OCI-LY7 (cell line): ENCODE measurements around the gene FYN.
"Not testable (repeated sequence)": the region's sequence is repeated elsewhere in the genome, so short reads cannot be mapped to it uniquely, and the experiment has no call there.

Experiments
- EZH2phosphoT487 ChIP-seq: fragments of 200-600 bp; sonication (generic); IDR thresholded peaks from 2 replicates; pipeline ENCODE4 v1.6.1; 2018; ENCODE audit warnings: low read depth, borderline replicate concordance, mild to moderate bottlenecking, mixed run types, antibody characterized with exemption, low read length, moderate library complexity, mixed read lengths
- TF ChIP-seq, protein P1 (sequence below): fragments of 200-600 bp; sonication (generic); conservative IDR thresholded peaks from 2 replicates; pipeline ENCODE4 v1.5.1; 2014; ENCODE audit warnings: mild to moderate bottlenecking, antibody characterized with exemption, low read length, moderate library complexity, mixed read lengths

DNA sequence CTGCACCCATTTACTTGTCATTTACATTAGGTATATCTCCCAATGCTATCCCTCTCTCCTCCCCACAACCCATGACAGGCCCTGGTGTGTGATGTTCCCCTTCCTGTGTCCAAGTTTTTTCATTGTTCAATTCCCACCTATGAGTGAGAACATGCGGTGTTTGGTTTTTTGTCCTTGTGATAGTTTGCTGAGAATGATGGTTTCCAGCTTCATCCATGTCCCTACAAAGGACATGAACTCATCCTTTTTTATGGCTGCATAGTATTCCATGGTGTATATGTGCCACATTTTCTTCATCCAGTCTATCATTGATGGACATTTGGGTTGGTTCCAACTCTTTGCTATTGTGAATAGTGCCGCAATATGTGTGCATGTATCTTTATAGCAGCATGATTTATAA lies 87.1 kb downstream of the FYN start:
- TF ChIP-seq, protein P1, sequence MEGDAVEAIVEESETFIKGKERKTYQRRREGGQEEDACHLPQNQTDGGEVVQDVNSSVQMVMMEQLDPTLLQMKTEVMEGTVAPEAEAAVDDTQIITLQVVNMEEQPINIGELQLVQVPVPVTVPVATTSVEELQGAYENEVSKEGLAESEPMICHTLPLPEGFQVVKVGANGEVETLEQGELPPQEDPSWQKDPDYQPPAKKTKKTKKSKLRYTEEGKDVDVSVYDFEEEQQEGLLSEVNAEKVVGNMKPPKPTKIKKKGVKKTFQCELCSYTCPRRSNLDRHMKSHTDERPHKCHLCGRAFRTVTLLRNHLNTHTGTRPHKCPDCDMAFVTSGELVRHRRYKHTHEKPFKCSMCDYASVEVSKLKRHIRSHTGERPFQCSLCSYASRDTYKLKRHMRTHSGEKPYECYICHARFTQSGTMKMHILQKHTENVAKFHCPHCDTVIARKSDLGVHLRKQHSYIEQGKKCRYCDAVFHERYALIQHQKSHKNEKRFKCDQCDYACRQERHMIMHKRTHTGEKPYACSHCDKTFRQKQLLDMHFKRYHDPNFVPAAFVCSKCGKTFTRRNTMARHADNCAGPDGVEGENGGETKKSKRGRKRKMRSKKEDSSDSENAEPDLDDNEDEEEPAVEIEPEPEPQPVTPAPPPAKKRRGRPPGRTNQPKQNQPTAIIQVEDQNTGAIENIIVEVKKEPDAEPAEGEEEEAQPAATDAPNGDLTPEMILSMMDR = not testable (repeated sequence)
- TF ChIP-seq EZH2phosphoT487 = not testable (repeated sequence)
